HS-27A (cell line): ENCODE measurements around the gene BATF3.
"Not testable (repeated sequence)": the region's sequence is repeated elsewhere in the genome, so short reads cannot be mapped to it uniquely, and the experiment has no call there.

ENCODE experiments used
- DNase-seq: peaks from one replicate; pipeline ENCODE4 v3.0.0-alpha.2; 2012; ENCODE audit warnings: low read depth, missing footprints

BATF3 gene

GRCh38 chr1:212699625-212700222 is at the start of gene BATF3:
Gene BATF3 (minus strand): TSS chr1:212699840. CDS start chr1:212699762, 78 bp downstream.
- no peak for DNase-seq

- DNase-seq: no peak
These were observed 46.9 kb upstream of the BATF3 start for GRCh38 chr1:212746546-212746945.

- DNase-seq: no peak
These were observed 45.7 kb upstream of the BATF3 start for GRCh38 chr1:212745303-212745702.

- DNase-seq: no peak
These were observed 44.3 kb upstream of the BATF3 start for GRCh38 chr1:212743901-212744475.

GRCh38 chr1:212738330-212738729 is 38.7 kb upstream of the BATF3 start:
- DNase-seq: no peak

GRCh38 chr1:212737559-212737958 is 37.9 kb upstream of the BATF3 start:
- DNase-seq: no peak

- DNase-seq: no peak
These were observed 33.5 kb upstream of the BATF3 start for GRCh38 chr1:212733109-212733508.

- no peak for DNase-seq
These were observed 32.0 kb upstream of the BATF3 start for GRCh38 chr1:212731630-212732029.

- DNase-seq: no peak
These were observed 29.0 kb upstream of the BATF3 start for GRCh38 chr1:212728606-212729005.

- no peak for DNase-seq
These were observed 27.9 kb upstream of the BATF3 start for GRCh38 chr1:212727386-212728181.

GRCh38 chr1:212724679-212725078 is 25.0 kb upstream of the BATF3 start:
- not testable (repeated sequence) for DNase-seq

- no peak for DNase-seq
These were observed 22.8 kb upstream of the BATF3 start for GRCh38 chr1:212722270-212722957.

- no peak for DNase-seq
These were observed 22.0 kb upstream of the BATF3 start for GRCh38 chr1:212721388-212722247.

GRCh38 chr1:212719633-212720032 is 20.0 kb upstream of the BATF3 start:
- no peak for DNase-seq

GRCh38 chr1:212718499-212718898 is 18.9 kb upstream of the BATF3 start:
- DNase-seq: no peak

- DNase-seq: no peak
These were observed 16.5 kb upstream of the BATF3 start for GRCh38 chr1:212716161-212716560.

- DNase-seq: no peak
These were observed 14.0 kb upstream of the BATF3 start for GRCh38 chr1:212713465-212714136.

- DNase-seq: no peak
These were observed 13.0 kb upstream of the BATF3 start for GRCh38 chr1:212712451-212713303.

GRCh38 chr1:212711974-212712373 is 12.3 kb upstream of the BATF3 start:
- not testable (repeated sequence) for DNase-seq

GRCh38 chr1:212710566-212710965 is 10.9 kb upstream of the BATF3 start:
- DNase-seq: no peak
